ENCODE measurements around the gene KCNH8.

KCNH8 gene

DNA sequence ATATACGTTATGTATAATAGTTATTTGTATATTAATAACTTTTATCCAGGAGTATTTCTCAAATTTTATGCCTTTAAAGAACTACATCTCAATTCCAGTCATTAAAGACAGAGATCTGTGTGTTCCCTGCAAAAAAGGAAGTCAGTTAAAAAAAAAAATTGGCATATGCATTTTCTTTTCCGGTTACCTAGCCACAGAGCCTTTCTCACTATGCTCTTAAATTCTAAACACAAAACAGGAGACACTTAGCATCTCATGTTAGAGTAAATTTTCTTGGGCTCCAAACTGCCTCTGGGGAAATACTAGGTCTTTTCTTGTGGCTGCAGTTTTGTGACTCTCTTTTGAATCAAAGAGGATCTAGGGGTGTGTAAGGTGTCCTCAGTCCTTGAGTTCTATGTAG lies 105.9 kb downstream of the KCNH8 start:
- H3K4me3 ChIP-seq (ENCODE audit: low read depth, low read length) = no peak overlapping the region
- TF ChIP-seq MYC (IDR thresholded peaks at IDR 0.05; ENCODE audit: low read depth, low read length) = no peak
- no peak for TF ChIP-seq CTCF (IDR thresholded peaks at IDR 0.05; ENCODE audit: low read depth, low read length)
- TF ChIP-seq, protein P1, sequence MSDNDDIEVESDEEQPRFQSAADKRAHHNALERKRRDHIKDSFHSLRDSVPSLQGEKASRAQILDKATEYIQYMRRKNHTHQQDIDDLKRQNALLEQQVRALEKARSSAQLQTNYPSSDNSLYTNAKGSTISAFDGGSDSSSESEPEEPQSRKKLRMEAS (IDR thresholded peaks at IDR 0.05; ENCODE audit: low read depth, low read length) = no peak
- TF ChIP-seq POLR2A (IDR thresholded peaks at IDR 0.05; ENCODE audit: extremely low read depth, insufficient read length) = no peak
- DNase-seq (ENCODE audit: low read depth) = peak; percentile 7

DNA sequence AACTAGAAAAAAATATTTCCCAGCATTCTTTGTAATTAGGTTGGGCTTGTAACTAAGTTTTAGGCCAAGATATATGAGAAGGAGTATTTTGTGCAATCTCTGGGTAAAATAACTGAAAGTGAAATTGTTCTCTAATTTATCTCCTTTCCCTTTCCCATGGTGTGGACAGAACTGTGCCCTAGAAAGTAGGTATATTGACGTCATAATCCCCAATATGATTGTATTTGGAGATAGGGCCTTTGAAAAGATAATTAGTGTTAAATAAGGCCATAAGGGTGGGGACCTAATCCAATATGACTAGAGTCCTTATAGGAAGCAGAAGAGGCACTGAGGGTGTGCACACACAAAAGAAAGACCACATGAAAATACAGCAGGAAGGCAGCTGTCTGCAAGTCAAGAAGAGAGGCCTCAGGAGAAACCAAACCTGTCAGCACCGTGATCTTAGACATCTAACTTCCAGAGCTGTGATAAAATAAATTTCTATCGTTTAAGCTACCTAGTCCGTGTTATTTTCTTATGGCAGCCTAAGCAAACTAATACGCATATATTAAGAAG lies 106.6 kb downstream of the KCNH8 start:
- H3K4me3 ChIP-seq (ENCODE audit: low read depth, low read length) = no peak overlapping the region
- no peak for DNase-seq (ENCODE audit: low read depth)
- TF ChIP-seq, protein P1 (IDR thresholded peaks at IDR 0.05; ENCODE audit: low read depth, low read length) = no peak
- TF ChIP-seq CTCF (IDR thresholded peaks at IDR 0.05; ENCODE audit: low read depth, low read length) (no peak), MYC (IDR thresholded peaks at IDR 0.05; ENCODE audit: low read depth, low read length) (no peak), POLR2A (IDR thresholded peaks at IDR 0.05; ENCODE audit: extremely low read depth, insufficient read length) (no peak)

GRCh38 chr3:19256313-19256712 lies 108.0 kb downstream of the KCNH8 start:
- H3K4me3 ChIP-seq (ENCODE audit: low read depth, low read length) = no peak overlapping the region
- no peak for DNase-seq (ENCODE audit: low read depth)
- TF ChIP-seq MYC (IDR thresholded peaks at IDR 0.05; ENCODE audit: low read depth, low read length) = no peak

DNA sequence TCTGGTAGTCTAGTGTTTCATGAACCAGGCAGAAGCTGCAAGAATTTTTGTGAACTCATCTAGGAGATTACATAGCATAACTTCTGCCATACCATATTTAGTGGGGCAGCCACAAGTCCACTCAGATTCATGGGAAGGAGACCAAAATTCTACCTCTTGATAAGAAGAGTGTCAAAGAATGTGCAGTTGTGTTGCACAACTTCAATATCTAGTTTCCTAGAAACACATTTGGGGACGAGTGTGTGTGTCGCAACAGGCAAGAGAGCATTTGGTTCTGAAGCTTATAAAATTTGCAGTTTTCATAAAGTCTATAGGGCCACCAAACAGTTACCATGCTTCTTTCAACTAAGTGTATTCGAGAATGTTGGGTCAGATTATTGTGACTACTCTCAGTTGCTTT lies 115.3 kb downstream of the KCNH8 start:
- no peak for TF ChIP-seq POLR2A (IDR thresholded peaks at IDR 0.05; ENCODE audit: extremely low read depth, insufficient read length)
- no peak for TF ChIP-seq CTCF (IDR thresholded peaks at IDR 0.05; ENCODE audit: low read depth, low read length)
- TF ChIP-seq, protein P1 (IDR thresholded peaks at IDR 0.05; ENCODE audit: low read depth, low read length) = no peak
- TF ChIP-seq MYC (IDR thresholded peaks at IDR 0.05; ENCODE audit: low read depth, low read length) = no peak
- no peak overlapping the region for H3K4me3 ChIP-seq (ENCODE audit: low read depth, low read length)
- peak; percentile 2 for DNase-seq (ENCODE audit: low read depth)

- no peak overlapping the region for H3K4me3 ChIP-seq (ENCODE audit: low read depth, low read length)
- peak; percentile 1 for DNase-seq (ENCODE audit: low read depth)
- TF ChIP-seq, protein P1 (IDR thresholded peaks at IDR 0.05; ENCODE audit: low read depth, low read length) = no peak
- no peak for TF ChIP-seq CTCF (IDR thresholded peaks at IDR 0.05; ENCODE audit: low read depth, low read length)
- no peak for TF ChIP-seq MYC (IDR thresholded peaks at IDR 0.05; ENCODE audit: low read depth, low read length)
- no peak for TF ChIP-seq POLR2A (IDR thresholded peaks at IDR 0.05; ENCODE audit: extremely low read depth, insufficient read length)
Observed at GRCh38 chr3:19264424-19264823, 116.1 kb downstream of the KCNH8 start.

- TF ChIP-seq, protein P1 (IDR thresholded peaks at IDR 0.05; ENCODE audit: low read depth, low read length) = no peak
- TF ChIP-seq MYC (IDR thresholded peaks at IDR 0.05; ENCODE audit: low read depth, low read length) (no peak), POLR2A (IDR thresholded peaks at IDR 0.05; ENCODE audit: extremely low read depth, insufficient read length) (no peak), CTCF (IDR thresholded peaks at IDR 0.05; ENCODE audit: low read depth, low read length) (no peak)
- H3K4me3 ChIP-seq (ENCODE audit: low read depth, low read length) = no peak overlapping the region
- DNase-seq (ENCODE audit: low read depth) = no peak
Observed at GRCh38 chr3:19267040-19267439, 118.7 kb downstream of the KCNH8 start.
